ENCODE data around the gene MIX23. TPM values are rescaled to one million over a fixed set of nuclear protein-coding genes. Genes with fewer than 3 reads are reported as not detected.

MIX23 gene
- total and polyA plus RNA-seq, 10 of the 15 experiments (the other 5 are each of a cell fraction or from before 2014, with no cell fraction given) = 30.0 to 176 (median 62.4) TPM

DNA sequence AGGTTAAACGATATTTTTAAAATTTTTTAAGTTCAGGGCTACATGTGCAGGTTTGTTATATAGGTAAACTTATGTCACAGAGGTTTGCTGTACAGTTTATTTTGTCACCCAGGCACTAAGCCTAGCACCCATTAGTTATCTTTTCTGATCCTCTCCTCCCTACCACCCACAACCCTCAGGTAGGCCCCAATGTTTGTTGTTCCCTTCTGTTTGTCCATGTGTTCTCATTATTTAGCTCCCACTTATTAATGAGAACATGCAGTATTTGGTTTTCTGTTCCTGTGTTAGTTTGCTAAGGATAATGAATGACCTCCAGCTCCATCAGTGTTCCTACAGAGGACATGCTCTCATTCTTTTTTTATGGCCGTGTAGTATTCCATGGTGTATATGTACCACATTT is 15.9 kb upstream of the MIX23 start:
- intact Hi-C loops (cut with micrococcal nuclease; ENCODE audit: unreplicated experiment) = loop anchor here (10.0 kb wide), 2 partner anchors 136 to 626 kb away; partner anchors contain the start of gene SEMA5B
- Histone ChIP-seq H3K27me3 (replicated peaks in 1 of 2; ENCODE audit: control insufficient read depth in 2 of 2, insufficient read depth in 2 of 2, low read length in 1 of 2) (no peaks in the 10 kb centered on the region), H3K27ac (ENCODE audit: control insufficient read depth, insufficient read depth) (no peak overlapping the region), H3K9me3 (replicated peaks; ENCODE audit: control insufficient read depth, insufficient read depth, low read length) (no peaks in the 10 kb centered on the region), H3K4me3 (no peak overlapping the region), H3K4me2 (ENCODE audit: control insufficient read depth, insufficient read depth) (no peak overlapping the region), H3K79me2 (ENCODE audit: control insufficient read depth, insufficient read depth, low read length) (no peaks in the 10 kb centered on the region; the same call in none of the 2 replicates), H3K9ac (ENCODE audit: control insufficient read depth, insufficient read depth, low read length) (no peak overlapping the region), H4K20me1 (ENCODE audit: control insufficient read depth, insufficient read depth) (no peaks in the 10 kb centered on the region), H3K36me3 (ENCODE audit: control insufficient read depth in 2 of 2, insufficient read depth in 2 of 2, low read length in 1 of 2) (peaks cover 2 to 4% of the 10 kb centered on the region in 2 experiments; a peak in 2 of 4 replicates), H3K4me1 (ENCODE audit: control insufficient read depth, insufficient read depth, low read length) (no peaks in the 10 kb centered on the region), H2AFZ (ENCODE audit: control insufficient read depth, low read depth, low read length) (no peak overlapping the region)
- ChIA-PET POLR2A (no interaction called here), RAD21 (ENCODE audit: unreplicated experiment) (no interaction called here), CTCF (interaction anchor here (0.7 kb wide), 1 partner anchor 280 kb away, joined by 3 read pairs; no protein-coding TSS in a partner anchor), SMC1A (ENCODE audit: uncharacterized antibody, unreplicated experiment) (interaction anchor here (0.9 kb wide), 2 partner anchors 14 to 17 kb away, joined by 3 to 4 read pairs; partner anchors contain the start of gene WDR5B)
- no TSS peak for BruUV-seq (replicated peaks)
- no peak for ATAC-seq
- 95% methylated on average over 2 of the region's 2 CpGs for WGBS (ENCODE audit: insufficient coverage, insufficient replicate concordance, low lambda C conversion rate, missing lambda C conversion rate)
- no peak for DNase-seq (ENCODE audit: low read depth, low spot score)
- FAIRE-seq = no peak
- TF ChIP-seq, protein P1, sequence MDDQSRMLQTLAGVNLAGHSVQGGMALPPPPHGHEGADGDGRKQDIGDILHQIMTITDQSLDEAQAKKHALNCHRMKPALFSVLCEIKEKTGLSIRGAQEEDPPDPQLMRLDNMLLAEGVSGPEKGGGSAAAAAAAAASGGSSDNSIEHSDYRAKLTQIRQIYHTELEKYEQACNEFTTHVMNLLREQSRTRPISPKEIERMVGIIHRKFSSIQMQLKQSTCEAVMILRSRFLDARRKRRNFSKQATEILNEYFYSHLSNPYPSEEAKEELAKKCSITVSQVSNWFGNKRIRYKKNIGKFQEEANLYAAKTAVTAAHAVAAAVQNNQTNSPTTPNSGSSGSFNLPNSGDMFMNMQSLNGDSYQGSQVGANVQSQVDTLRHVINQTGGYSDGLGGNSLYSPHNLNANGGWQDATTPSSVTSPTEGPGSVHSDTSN (IDR thresholded peaks at IDR 0.05; ENCODE audit: insufficient replicate concordance, low read depth, low read length) = no peak
- no peak for TF ChIP-seq TCF7 (IDR thresholded peaks at IDR 0.05; ENCODE audit: borderline replicate concordance)
- TF ChIP-seq SIX5 (IDR thresholded peaks at IDR 0.05; ENCODE audit: low read depth, low read length, severe bottlenecking) = no peak
- no peak for TF ChIP-seq SMAD1 (IDR thresholded peaks at IDR 0.05; ENCODE audit: low read depth, partially characterized antibody)
- TF ChIP-seq BCL3 (IDR thresholded peaks at IDR 0.05; ENCODE audit: borderline replicate concordance, insufficient read depth, low read depth, low read length, poor library complexity, severe bottlenecking) = no peak
- TF ChIP-seq PKNOX1 (IDR thresholded peaks at IDR 0.05) = no peak
- TF ChIP-seq ZBED1 (IDR thresholded peaks at IDR 0.05; ENCODE audit: borderline replicate concordance) = no peak
- TF ChIP-seq KLF5 (IDR thresholded peaks at IDR 0.05; ENCODE audit: partially characterized antibody) = no peak
- TF ChIP-seq, protein P2, sequence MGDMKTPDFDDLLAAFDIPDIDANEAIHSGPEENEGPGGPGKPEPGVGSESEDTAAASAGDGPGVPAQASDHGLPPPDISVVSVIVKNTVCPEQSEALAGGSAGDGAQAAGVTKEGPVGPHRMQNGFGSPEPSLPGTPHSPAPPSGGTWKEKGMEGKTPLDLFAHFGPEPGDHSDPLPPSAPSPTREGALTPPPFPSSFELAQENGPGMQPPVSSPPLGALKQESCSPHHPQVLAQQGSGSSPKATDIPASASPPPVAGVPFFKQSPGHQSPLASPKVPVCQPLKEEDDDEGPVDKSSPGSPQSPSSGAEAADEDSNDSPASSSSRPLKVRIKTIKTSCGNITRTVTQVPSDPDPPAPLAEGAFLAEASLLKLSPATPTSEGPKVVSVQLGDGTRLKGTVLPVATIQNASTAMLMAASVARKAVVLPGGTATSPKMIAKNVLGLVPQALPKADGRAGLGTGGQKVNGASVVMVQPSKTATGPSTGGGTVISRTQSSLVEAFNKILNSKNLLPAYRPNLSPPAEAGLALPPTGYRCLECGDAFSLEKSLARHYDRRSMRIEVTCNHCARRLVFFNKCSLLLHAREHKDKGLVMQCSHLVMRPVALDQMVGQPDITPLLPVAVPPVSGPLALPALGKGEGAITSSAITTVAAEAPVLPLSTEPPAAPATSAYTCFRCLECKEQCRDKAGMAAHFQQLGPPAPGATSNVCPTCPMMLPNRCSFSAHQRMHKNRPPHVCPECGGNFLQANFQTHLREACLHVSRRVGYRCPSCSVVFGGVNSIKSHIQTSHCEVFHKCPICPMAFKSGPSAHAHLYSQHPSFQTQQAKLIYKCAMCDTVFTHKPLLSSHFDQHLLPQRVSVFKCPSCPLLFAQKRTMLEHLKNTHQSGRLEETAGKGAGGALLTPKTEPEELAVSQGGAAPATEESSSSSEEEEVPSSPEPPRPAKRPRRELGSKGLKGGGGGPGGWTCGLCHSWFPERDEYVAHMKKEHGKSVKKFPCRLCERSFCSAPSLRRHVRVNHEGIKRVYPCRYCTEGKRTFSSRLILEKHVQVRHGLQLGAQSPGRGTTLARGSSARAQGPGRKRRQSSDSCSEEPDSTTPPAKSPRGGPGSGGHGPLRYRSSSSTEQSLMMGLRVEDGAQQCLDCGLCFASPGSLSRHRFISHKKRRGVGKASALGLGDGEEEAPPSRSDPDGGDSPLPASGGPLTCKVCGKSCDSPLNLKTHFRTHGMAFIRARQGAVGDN (IDR thresholded peaks at IDR 0.05) = no peak
- no peak for TF ChIP-seq IKZF2 (IDR thresholded peaks at IDR 0.05)
- in situ Hi-C loops (cut with MboI) = no loop called here

Data from GM12878 (cell line).